ENCODE data around the gene MGAT4A. TPM values are rescaled to one million over a fixed set of nuclear protein-coding genes. Genes with fewer than 3 reads are reported as not detected.
A peak's percentile ranks its signal among the peaks of the same experiment; 100 is the strongest.

The MGAT4A gene
- 7.5 TPM for total RNA-seq
- 1 to 10 TPM; 3.0 to 6.0 (median 3.8) TPM for polyA plus RNA-seq (ENCODE audit: insufficient read depth in 1 of 8, insufficient read length in 8 of 8, low replicate concordance in 1 of 8)
- long read RNA-seq, donor 1, full-length matches to known transcripts, result 2 of 2 reads
- long read RNA-seq, donor 1, partial matches to known transcripts, result 0 of 2 reads
- long read RNA-seq, donor 1, other reads (novel, unspliced or antisense), result 0 of 2 reads
- long read RNA-seq, donor 2, result 0 reads
- long read RNA-seq, donor 3, result 0 reads
- long read RNA-seq, donor 4, result 0 reads
- long read RNA-seq, donor 5, full-length matches to known transcripts, result 1 of 1 reads
- long read RNA-seq, donor 5, partial matches to known transcripts, result 0 of 1 reads
- long read RNA-seq, donor 5, other reads (novel, unspliced or antisense), result 0 of 1 reads
- long read RNA-seq, donor 6, full-length matches to known transcripts, result 1 of 1 reads
- long read RNA-seq, donor 6, partial matches to known transcripts, result 0 of 1 reads
- long read RNA-seq, donor 6, other reads (novel, unspliced or antisense), result 0 of 1 reads
- long read RNA-seq, donor 7, full-length matches to known transcripts, result 1 of 1 reads
- long read RNA-seq, donor 7, partial matches to known transcripts, result 0 of 1 reads
- long read RNA-seq, donor 7, other reads (novel, unspliced or antisense), result 0 of 1 reads
- long read RNA-seq, donor 8, result 0 reads
- long read RNA-seq, donor 9, result 0 reads
- long read RNA-seq, donor 10, full-length matches to known transcripts, result 3 of 3 reads
- long read RNA-seq, donor 10, partial matches to known transcripts, result 0 of 3 reads
- long read RNA-seq, donor 10, other reads (novel, unspliced or antisense), result 0 of 3 reads
- long read RNA-seq, donor 11, full-length matches to known transcripts, result 1 of 1 reads
- long read RNA-seq, donor 11, partial matches to known transcripts, result 0 of 1 reads
- long read RNA-seq, donor 11, other reads (novel, unspliced or antisense), result 0 of 1 reads

DNA sequence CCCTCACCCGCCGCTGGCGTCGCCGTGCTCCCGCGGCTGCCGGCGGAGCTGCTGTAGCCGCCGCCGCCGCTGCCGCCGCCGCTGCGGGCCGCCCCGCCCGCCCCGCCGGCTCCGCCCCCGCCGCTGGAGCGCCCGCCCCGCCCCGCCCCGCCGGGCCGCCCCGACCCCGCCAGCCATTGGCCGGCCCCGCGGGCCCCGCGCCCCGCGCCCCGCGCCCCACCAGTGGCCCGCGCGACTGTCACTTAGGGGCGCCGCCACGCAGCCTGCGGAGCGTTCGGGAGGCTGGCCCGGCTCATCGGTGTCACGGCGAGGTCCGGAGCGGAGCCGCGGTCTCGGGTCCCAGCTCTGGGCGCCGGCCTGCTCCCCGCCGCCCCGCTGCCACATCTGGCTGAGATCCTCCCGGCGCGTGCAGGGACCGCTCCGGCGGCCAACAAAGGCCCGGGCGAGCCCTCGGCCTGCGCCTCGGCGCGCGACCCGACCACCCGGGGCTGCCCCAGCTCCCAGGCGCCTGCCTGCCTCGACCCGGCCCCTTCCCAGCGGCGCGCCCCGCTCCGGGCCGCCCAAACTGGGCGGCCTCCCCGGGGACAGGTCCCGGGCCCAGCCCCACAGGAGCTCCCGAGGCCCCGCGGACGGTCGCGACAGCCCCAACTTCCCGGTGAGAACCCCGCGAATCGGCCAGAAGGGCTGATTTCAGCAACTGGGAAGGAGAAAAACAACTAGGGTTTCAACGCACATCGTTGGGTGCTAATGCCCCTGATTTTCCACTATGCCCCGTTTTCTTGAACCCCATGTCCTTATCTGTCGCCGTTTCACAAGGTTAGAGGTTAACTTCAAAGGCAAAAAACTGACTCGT is at the start of gene MGAT4A:
Gene MGAT4A, minus strand, starts transcription at position 92 of the 853 bp plus-strand sequence. CDS start 4,800 bp downstream, outside the sequence.
- Histone ChIP-seq H3K9me3 (replicated peaks; ENCODE audit: control insufficient read depth, low read depth, low read length) (no peaks in the 10 kb centered on the region), H3K4me3 (ENCODE audit: low read length) (peak within 1 kb of the TSS; percentile 48), H3K4me1 (ENCODE audit: control insufficient read depth, insufficient read depth, low read length) (no peaks in the 10 kb centered on the region), H3K36me3 (ENCODE audit: control insufficient read depth, insufficient read depth, low read length) (no peaks in the 10 kb centered on the region), H3K27ac (ENCODE audit: low read length) (peak within 1 kb of the TSS; percentile 47), H3K27me3 (ENCODE audit: control insufficient read depth, insufficient read depth, low read length) (peaks cover 5% of the 10 kb centered on the region)
- DNase-seq, result peak; percentile 84
- under 1% methylated on average over 74 of the region's 110 CpGs for WGBS (ENCODE audit: insufficient coverage)

DNA sequence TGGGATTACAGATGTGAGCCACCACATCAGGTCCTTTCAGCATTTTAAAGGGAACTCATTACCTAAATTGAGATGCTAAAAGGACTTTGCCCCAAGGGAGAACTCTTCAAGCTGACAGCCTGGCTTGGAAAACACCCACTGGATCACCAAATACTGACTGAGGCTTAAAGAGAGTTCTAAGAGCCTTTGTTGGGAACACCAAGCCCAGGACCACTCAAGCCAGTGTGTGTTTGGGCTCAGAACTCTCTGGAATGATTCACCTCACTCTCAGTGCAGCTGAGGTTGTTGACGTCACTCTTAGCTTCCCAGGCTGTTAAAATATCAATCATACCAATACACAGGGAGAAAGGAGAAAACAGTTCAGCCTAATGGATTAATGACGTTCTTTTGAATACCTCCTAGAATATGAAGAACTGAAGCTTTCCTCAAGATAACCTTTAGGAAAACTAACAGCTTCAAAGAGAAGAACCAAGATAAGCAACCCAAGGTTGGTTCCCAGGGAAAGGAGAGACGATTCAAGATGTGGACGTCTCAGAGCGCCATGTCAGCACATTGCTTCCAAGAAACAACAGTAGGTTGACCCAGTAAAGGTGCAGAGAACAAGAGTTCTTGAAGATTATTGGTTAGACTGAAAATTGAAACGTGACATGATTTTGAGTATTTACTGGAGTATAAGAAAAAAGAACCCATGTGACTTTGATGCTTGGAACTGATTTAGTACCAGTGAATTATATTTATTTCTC is 48.0 kb upstream of the MGAT4A start:
- DNase-seq, result no peak
- no peak overlapping the region for H3K4me3 ChIP-seq (ENCODE audit: low read length)
- H3K27ac ChIP-seq (ENCODE audit: low read length), result no peak overlapping the region
- 97% methylated on average over 3 of the region's 6 CpGs for WGBS (ENCODE audit: insufficient coverage)
- H3K4me1 ChIP-seq (ENCODE audit: control insufficient read depth, insufficient read depth, low read length), result peaks cover 12% of the 10 kb centered on the region
- H3K27me3 ChIP-seq (ENCODE audit: control insufficient read depth, insufficient read depth, low read length), result no peaks in the 10 kb centered on the region
- H3K9me3 ChIP-seq (replicated peaks; ENCODE audit: control insufficient read depth, low read depth, low read length), result peaks cover 7% of the 10 kb centered on the region
- no peaks in the 10 kb centered on the region for H3K36me3 ChIP-seq (ENCODE audit: control insufficient read depth, insufficient read depth, low read length)

DNA sequence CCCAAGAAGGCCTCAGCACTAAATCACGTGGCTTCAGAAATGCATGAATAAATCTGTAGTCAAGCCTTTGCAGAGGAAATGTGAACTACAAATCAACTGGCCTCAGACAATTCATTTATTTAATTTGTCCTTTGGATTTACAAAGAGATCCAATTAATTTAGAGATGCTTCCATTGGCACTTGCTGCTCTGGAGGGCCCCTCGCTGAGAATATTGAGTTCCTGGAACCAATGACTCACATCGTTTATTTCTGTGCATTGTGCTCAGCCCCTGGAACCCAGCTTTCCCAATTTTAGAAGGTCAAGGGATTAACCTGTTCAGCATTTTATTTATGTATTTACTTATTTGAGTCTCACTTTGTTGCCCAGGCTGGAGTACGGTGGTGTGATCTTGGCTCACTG is 47.2 kb upstream of the MGAT4A start:
- 79% methylated on average over 2 of the region's 4 CpGs for WGBS (ENCODE audit: insufficient coverage)
- Histone ChIP-seq H3K27ac (ENCODE audit: low read length) (no peak overlapping the region), H3K4me1 (ENCODE audit: control insufficient read depth, insufficient read depth, low read length) (peaks cover 13% of the 10 kb centered on the region), H3K36me3 (ENCODE audit: control insufficient read depth, insufficient read depth, low read length) (no peaks in the 10 kb centered on the region), H3K4me3 (ENCODE audit: low read length) (no peak overlapping the region), H3K9me3 (replicated peaks; ENCODE audit: control insufficient read depth, low read depth, low read length) (peaks cover 7% of the 10 kb centered on the region), H3K27me3 (ENCODE audit: control insufficient read depth, insufficient read depth, low read length) (no peaks in the 10 kb centered on the region)
- DNase-seq, result no peak

DNA sequence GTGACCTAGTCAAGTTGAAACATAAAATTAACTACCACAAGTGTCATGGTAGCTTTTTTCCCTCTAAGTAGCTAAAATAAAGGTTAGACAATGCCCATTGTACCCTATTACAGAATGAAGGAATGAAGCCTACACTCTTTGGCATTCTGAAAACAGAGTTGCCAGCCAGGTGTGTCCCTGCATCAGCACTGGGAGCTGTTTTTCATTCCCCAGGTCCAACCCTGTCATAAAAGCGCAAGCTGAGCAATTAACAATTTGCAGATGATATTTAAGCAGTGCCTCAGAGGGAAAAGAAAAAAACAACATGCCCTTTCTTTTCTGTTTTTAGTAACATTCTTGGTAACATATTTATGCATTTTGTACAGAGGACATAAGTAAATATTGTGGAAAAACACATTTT is 46.8 kb upstream of the MGAT4A start:
- H3K4me1 ChIP-seq (ENCODE audit: control insufficient read depth, insufficient read depth, low read length), result peaks cover 17% of the 10 kb centered on the region

DNA sequence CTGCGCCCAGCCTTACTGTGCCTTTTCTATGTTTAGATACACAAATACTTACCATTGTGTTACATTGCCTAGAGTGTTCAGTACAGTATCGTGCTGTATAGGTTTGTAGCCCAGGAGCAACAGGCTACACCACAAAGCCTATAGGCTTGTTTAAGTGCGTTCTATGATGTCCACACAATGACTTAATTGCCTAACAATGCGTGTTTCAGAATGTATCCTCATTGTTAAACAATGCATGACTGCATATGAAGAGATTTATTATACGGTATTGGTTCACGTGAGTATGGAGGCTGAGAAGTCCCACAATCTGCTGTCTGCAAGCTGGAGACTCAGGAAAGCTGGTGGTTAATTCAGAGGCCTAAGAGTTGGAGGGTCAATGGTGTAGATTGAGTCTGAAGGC is 46.1 kb upstream of the MGAT4A start:
- Histone ChIP-seq H3K27me3 (ENCODE audit: control insufficient read depth, insufficient read depth, low read length) (no peaks in the 10 kb centered on the region), H3K27ac (ENCODE audit: low read length) (no peak overlapping the region), H3K9me3 (replicated peaks; ENCODE audit: control insufficient read depth, low read depth, low read length) (peaks cover 7% of the 10 kb centered on the region), H3K4me1 (ENCODE audit: control insufficient read depth, insufficient read depth, low read length) (peaks cover 21% of the 10 kb centered on the region), H3K4me3 (ENCODE audit: low read length) (no peak overlapping the region), H3K36me3 (ENCODE audit: control insufficient read depth, insufficient read depth, low read length) (no peaks in the 10 kb centered on the region)
- no peak for DNase-seq
- 91% methylated on average over 4 of the region's 6 CpGs for WGBS (ENCODE audit: insufficient coverage)

More for the DNA sequence above, 46.8 kb upstream of the MGAT4A start:
- Histone ChIP-seq H3K4me3 (ENCODE audit: low read length) (no peak overlapping the region), H3K27me3 (ENCODE audit: control insufficient read depth, insufficient read depth, low read length) (no peaks in the 10 kb centered on the region), H3K27ac (ENCODE audit: low read length) (no peak overlapping the region), H3K9me3 (replicated peaks; ENCODE audit: control insufficient read depth, low read depth, low read length) (peaks cover 7% of the 10 kb centered on the region), H3K36me3 (ENCODE audit: control insufficient read depth, insufficient read depth, low read length) (no peaks in the 10 kb centered on the region)
- no CpG with 5 or more reads among the region's 1 CpG for WGBS (ENCODE audit: insufficient coverage)
- no peak for DNase-seq

DNA sequence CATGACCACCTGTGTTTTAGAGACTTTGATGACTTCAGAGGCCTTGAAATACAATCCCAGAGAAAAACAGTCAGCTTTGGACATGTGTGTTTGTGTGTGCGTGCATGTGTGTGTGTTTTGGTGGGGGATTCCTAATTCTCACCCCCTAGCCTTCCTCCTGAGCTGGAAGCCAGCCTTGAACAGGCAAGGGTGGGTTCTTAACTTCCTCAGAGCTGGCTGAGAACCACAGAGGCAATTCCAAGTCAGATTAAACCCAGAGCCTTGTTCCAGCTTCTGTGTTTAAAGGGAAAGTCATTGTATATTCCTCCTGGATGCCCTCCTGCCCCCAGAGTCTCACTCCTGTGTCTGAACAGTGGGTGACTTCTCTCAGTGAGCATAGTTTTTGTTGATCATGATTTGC is 45.2 kb upstream of the MGAT4A start:
- DNase-seq, result no peak
- no peaks in the 10 kb centered on the region for H3K27me3 ChIP-seq (ENCODE audit: control insufficient read depth, insufficient read depth, low read length)
- H3K9me3 ChIP-seq (replicated peaks; ENCODE audit: control insufficient read depth, low read depth, low read length), result no peaks in the 10 kb centered on the region
- H3K4me1 ChIP-seq (ENCODE audit: control insufficient read depth, insufficient read depth, low read length), result peaks cover 21% of the 10 kb centered on the region
- H3K36me3 ChIP-seq (ENCODE audit: control insufficient read depth, insufficient read depth, low read length), result no peaks in the 10 kb centered on the region
- H3K27ac ChIP-seq (ENCODE audit: low read length), result no peak overlapping the region
- H3K4me3 ChIP-seq (ENCODE audit: low read length), result no peak overlapping the region
- WGBS (ENCODE audit: insufficient coverage), result no CpG with 5 or more reads among the region's 1 CpG

DNA sequence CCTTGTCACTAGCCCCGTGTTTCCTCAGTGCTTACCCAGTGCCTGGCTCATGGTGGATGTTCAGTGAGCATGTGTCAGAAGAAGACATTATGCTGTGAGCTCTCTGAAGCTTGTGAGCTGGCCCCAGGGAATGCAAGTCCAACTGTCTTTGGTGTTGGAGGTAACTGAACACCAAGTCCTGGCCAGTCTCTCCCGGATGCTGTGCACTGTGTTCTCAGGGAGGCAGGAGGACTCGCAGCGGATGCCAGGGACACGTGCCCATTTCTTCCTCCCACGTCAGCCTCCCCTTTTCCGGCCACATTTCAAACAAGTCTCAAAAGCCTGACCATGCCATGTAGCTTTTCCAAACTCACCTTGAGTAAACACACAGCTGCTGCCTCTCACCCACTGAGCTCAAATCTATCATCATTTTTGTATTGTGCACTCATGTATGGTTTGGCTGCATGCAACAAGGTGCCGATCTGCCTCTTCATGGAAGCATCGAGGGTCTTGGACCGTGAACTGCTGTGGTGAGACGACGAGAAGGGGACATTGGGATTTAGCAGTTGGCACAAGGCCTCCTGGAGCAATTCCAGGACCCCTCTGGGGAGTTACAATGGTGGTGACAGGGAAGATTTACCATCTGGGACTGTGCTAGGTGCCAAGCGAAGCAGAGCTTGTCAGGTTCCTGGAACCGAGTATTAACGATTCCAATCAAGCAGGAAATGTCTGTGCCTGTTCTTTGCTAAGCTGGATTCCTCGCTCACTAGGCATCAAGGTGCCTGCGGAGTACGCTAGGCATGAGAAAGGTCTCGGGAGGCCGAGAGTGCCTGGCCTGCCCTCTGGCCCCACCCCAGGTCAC is 44.4 kb upstream of the MGAT4A start:
- Histone ChIP-seq H3K27ac (ENCODE audit: low read length) (no peak overlapping the region), H3K9me3 (replicated peaks; ENCODE audit: control insufficient read depth, low read depth, low read length) (no peaks in the 10 kb centered on the region), H3K36me3 (ENCODE audit: control insufficient read depth, insufficient read depth, low read length) (no peaks in the 10 kb centered on the region), H3K4me1 (ENCODE audit: control insufficient read depth, insufficient read depth, low read length) (peaks cover 21% of the 10 kb centered on the region), H3K27me3 (ENCODE audit: control insufficient read depth, insufficient read depth, low read length) (no peaks in the 10 kb centered on the region), H3K4me3 (ENCODE audit: low read length) (no peak overlapping the region)
- 63% methylated on average over 20 of the region's 20 CpGs for WGBS (ENCODE audit: insufficient coverage)
- DNase-seq, result peak; percentile 41

DNA sequence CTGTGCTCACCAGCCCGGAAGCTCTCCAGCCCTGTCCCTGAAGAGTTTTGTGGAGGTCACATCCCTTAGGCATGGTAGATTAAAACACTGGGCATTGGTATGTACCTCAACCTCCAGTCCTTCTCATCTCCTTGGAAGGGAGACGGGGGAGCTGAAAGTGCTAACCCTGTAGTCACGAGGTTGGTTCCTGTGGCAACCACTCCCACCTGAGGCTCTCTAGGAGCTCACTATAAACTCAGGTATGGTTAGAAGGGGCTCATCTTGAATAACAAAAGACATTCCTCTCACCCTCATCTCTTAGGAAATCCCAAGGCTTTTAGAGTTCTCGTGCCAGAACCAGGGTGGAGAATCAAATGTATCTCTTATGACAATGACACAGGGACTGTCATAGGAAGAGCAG is 43.0 kb upstream of the MGAT4A start:
- Histone ChIP-seq H3K27ac (ENCODE audit: low read length) (no peak overlapping the region), H3K9me3 (replicated peaks; ENCODE audit: control insufficient read depth, low read depth, low read length) (no peaks in the 10 kb centered on the region), H3K36me3 (ENCODE audit: control insufficient read depth, insufficient read depth, low read length) (no peaks in the 10 kb centered on the region), H3K4me1 (ENCODE audit: control insufficient read depth, insufficient read depth, low read length) (peaks cover 25% of the 10 kb centered on the region), H3K27me3 (ENCODE audit: control insufficient read depth, insufficient read depth, low read length) (peaks cover 3% of the 10 kb centered on the region), H3K4me3 (ENCODE audit: low read length) (no peak overlapping the region)
- WGBS (ENCODE audit: insufficient coverage), result no CpG with 5 or more reads among the region's 4 CpGs
- DNase-seq, result no peak
